ENCODE data around the gene TFAP2B. TPM values are rescaled to one million over a fixed set of nuclear protein-coding genes. Genes with fewer than 3 reads are reported as not detected.

TFAP2B gene
- total RNA-seq, 1 experiment from 2014 or later: not detected

GRCh38 chr6:50831186-50831585, 12.5 kb downstream of the TFAP2B start:
- Histone ChIP-seq H2AK5ac (ENCODE audit: insufficient read length, low read length) (no peak overlapping the region), H2BK120ac (ENCODE audit: low read depth, low read length, poor library complexity, severe bottlenecking) (no peak overlapping the region), H3K23me2 (ENCODE audit: insufficient read length, low read depth, low read length, poor library complexity, severe bottlenecking) (no peaks in the 10 kb centered on the region), H3K4ac (ENCODE audit: low read depth, low read length) (no peak overlapping the region), H2BK5ac (ENCODE audit: insufficient read length, low read length) (no peak overlapping the region), H4K91ac (ENCODE audit: insufficient read length, low read depth, low read length) (no peak overlapping the region), H3K27ac (ENCODE audit: insufficient read length, low read depth, low read length) (no peak overlapping the region), H4K8ac (replicated peaks; ENCODE audit: insufficient read length, low read depth, low read length) (no peak overlapping the region), H4K5ac (ENCODE audit: insufficient read length, low read depth, low read length) (no peak overlapping the region), H3K9ac (ENCODE audit: extremely low read depth, insufficient read length, low read length) (no peak overlapping the region), H3K27me3 (ENCODE audit: insufficient read depth, low read length) (peaks cover 84% of the 10 kb centered on the region), H3T11ph (ENCODE audit: low read length) (no peak overlapping the region), H3K9me3 (ENCODE audit: control insufficient read depth, low read depth, low read length) (no peaks in the 10 kb centered on the region), H3K4me2 (ENCODE audit: insufficient read depth, insufficient read length, low read length) (no peak overlapping the region), H2BK20ac (ENCODE audit: low read depth, low read length, poor library complexity, severe bottlenecking) (no peak overlapping the region), H2BK12ac (ENCODE audit: insufficient read length, low read depth, low read length) (no peak overlapping the region), H3K14ac (ENCODE audit: insufficient read depth, low read length) (no peak overlapping the region), H3K79me2 (ENCODE audit: insufficient read depth, low read length) (no peaks in the 10 kb centered on the region), H4K20me1 (ENCODE audit: control insufficient read depth, insufficient read depth, insufficient read length) (no peaks in the 10 kb centered on the region), H2BK15ac (ENCODE audit: low read depth, low read length) (no peak overlapping the region), H3K79me1 (ENCODE audit: insufficient read depth, low read depth, low read length, poor library complexity, severe bottlenecking) (no peaks in the 10 kb centered on the region), H3K23ac (ENCODE audit: insufficient read length, low read depth, low read length) (no peak overlapping the region), H3K4me1 (ENCODE audit: insufficient read depth, low read length) (peaks cover 2% of the 10 kb centered on the region; the same call in 1 of the 2 replicates), H2AFZ (ENCODE audit: low read length) (no peak overlapping the region), H3K56ac (ENCODE audit: insufficient read length, low read depth, low read length) (no peak overlapping the region), H3K18ac (ENCODE audit: insufficient read length, low read depth, low read length) (no peak overlapping the region)
- H3K27ac Mint-ChIP-seq: no peak overlapping the region
- no peaks in the 10 kb centered on the region; a peak in 1 of 7 replicates for H3K36me3 Mint-ChIP-seq (ENCODE audit: insufficient read depth in 1 of 3, low read depth in 3 of 3)
- WGBS (ENCODE audit: extremely low coverage, insufficient read length, low lambda C conversion rate): no CpG with 5 or more reads among the region's 10 CpGs
- no peak for DNase-seq
- H3K27me3 Mint-ChIP-seq (ENCODE audit: low read depth): peaks cover 100% of the 10 kb centered on the region
- peaks cover 0 to 3% of the 10 kb centered on the region in 2 experiments; a peak in 1 of 5 replicates for H3K9me3 Mint-ChIP-seq
- no peak overlapping the region for H3K4me3 Mint-ChIP-seq
- peaks cover 13 to 34% of the 10 kb centered on the region in 2 experiments for H3K4me1 Mint-ChIP-seq
- TF ChIP-seq, protein P1, sequence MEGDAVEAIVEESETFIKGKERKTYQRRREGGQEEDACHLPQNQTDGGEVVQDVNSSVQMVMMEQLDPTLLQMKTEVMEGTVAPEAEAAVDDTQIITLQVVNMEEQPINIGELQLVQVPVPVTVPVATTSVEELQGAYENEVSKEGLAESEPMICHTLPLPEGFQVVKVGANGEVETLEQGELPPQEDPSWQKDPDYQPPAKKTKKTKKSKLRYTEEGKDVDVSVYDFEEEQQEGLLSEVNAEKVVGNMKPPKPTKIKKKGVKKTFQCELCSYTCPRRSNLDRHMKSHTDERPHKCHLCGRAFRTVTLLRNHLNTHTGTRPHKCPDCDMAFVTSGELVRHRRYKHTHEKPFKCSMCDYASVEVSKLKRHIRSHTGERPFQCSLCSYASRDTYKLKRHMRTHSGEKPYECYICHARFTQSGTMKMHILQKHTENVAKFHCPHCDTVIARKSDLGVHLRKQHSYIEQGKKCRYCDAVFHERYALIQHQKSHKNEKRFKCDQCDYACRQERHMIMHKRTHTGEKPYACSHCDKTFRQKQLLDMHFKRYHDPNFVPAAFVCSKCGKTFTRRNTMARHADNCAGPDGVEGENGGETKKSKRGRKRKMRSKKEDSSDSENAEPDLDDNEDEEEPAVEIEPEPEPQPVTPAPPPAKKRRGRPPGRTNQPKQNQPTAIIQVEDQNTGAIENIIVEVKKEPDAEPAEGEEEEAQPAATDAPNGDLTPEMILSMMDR (conservative IDR thresholded peaks at IDR 0.05): no peak

Measured in H9 (cell line).